22Rv1 (cell line): ENCODE data around the gene RNGTT.

Source experiments
- CTCF ChIP-seq: fragments of 450-650 bp; IDR thresholded peaks from 2 replicates; pipeline ENCODE4 v1.5.1; 2017; ENCODE audit warnings: mild to moderate bottlenecking
- ZFX ChIP-seq: fragments of 450-650 bp; IDR thresholded peaks from 2 replicates; pipeline ENCODE4 v1.6.1; 2017; ENCODE audit warnings: antibody characterized with exemption, borderline replicate concordance

GRCh38 chr6:88588938-88589337 is 374.5 kb downstream of the RNGTT start:
- no peak for TF ChIP-seq CTCF
- TF ChIP-seq ZFX = no peak
